ENCODE data around the gene POLR2B. TPM values are rescaled to one million over a fixed set of nuclear protein-coding genes. Genes with fewer than 3 reads are reported as not detected.

Gene POLR2B
- total RNA-seq, 1 donor from 2014 or later, result 135 TPM

DNA sequence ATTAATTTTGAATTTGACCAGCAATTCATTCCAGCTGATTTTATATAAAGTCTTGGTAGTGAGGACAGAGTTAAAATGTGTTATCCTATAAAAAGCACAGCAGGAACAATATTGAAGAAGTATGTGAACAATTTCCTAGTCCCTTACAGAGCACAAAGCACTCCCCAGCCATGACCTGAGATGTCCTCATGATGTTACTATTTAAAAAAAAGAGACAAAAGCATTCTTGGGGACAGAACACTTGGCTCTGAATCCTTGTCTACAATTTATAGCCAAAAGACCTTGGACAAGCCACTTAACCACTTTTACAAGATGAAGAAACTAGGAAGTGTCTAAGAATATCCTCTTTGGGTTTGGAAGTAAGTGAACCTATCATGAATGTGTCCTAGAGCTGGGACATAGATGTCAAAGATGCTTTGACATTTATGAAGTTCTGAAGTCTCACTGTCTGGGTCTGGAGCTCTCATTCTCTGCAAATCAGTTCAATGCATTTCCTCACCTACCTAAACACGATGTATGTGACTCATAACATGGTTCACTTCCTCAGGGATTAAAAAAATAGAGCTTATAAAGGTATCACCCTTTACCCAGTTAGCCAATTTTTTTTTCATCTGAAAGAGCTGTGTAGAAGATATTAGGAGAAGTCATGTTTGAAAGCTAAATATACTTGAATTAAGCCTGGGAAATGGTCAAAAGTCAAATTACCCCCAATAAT lies 70.1 kb downstream of the POLR2B start:
- TF ChIP-seq, protein P1, sequence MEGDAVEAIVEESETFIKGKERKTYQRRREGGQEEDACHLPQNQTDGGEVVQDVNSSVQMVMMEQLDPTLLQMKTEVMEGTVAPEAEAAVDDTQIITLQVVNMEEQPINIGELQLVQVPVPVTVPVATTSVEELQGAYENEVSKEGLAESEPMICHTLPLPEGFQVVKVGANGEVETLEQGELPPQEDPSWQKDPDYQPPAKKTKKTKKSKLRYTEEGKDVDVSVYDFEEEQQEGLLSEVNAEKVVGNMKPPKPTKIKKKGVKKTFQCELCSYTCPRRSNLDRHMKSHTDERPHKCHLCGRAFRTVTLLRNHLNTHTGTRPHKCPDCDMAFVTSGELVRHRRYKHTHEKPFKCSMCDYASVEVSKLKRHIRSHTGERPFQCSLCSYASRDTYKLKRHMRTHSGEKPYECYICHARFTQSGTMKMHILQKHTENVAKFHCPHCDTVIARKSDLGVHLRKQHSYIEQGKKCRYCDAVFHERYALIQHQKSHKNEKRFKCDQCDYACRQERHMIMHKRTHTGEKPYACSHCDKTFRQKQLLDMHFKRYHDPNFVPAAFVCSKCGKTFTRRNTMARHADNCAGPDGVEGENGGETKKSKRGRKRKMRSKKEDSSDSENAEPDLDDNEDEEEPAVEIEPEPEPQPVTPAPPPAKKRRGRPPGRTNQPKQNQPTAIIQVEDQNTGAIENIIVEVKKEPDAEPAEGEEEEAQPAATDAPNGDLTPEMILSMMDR (IDR thresholded peaks at IDR 0.05; ENCODE audit: insufficient read depth, low read depth, low read length), result no peak
- TF ChIP-seq EZH2 (IDR thresholded peaks at IDR 0.05; ENCODE audit: insufficient read depth, low read length), result no peak
- peak; percentile 76 for FAIRE-seq

DNA sequence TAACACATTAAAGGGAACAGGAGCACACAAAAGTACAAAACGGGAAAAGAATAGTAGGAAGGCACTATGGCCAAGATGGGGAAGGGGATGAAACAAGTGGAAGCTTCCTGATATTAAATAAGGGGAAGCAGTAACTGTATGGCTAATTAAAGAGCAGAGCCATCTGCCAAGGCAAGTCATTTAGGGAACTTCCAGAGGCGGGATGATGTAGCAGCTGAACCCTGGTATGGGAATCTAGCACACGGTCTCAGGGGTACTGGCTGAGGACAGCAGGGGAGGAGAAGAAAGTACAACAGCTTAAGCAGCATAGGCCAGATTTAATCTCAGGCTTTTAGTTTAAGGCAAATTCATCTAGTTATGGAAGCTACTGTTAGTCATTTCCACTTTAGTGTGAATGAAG lies 72.4 kb downstream of the POLR2B start:
- DNase-seq (ENCODE audit: low read depth), result no peak
- H2AFZ ChIP-seq (ENCODE audit: low read depth, low read length), result no peak overlapping the region
- H3K9me3 ChIP-seq (ENCODE audit: insufficient read depth, low read depth, low read length), result no peaks in the 10 kb centered on the region
- peak overlapping the region; percentile 3 for H3K9ac ChIP-seq (ENCODE audit: low read length)
- H3K4me2 ChIP-seq (ENCODE audit: low read length), result no peak overlapping the region
- H3K27ac Mint-ChIP-seq (ENCODE audit: unreplicated experiment), result peak overlapping the region; percentile 77
- no peaks in the 10 kb centered on the region for H3K27me3 Mint-ChIP-seq (ENCODE audit: low read depth, unreplicated experiment)
- H3K4me3 Mint-ChIP-seq (ENCODE audit: unreplicated experiment), result no peak overlapping the region
- peaks cover 3% of the 10 kb centered on the region for H3K9me3 Mint-ChIP-seq (ENCODE audit: unreplicated experiment)
- H3K27ac ChIP-seq (ENCODE audit: low read depth, low read length), result peak overlapping the region; percentile 31
- peaks cover 36% of the 10 kb centered on the region for H3K36me3 Mint-ChIP-seq (ENCODE audit: low read depth, unreplicated experiment)
- H3K79me2 ChIP-seq (ENCODE audit: insufficient read depth, low read length), result peaks cover 94% of the 10 kb centered on the region
- TF ChIP-seq EZH2 (IDR thresholded peaks at IDR 0.05; ENCODE audit: insufficient read depth, low read length), result no peak
- TF ChIP-seq, protein P1 (IDR thresholded peaks at IDR 0.05; ENCODE audit: insufficient read depth, low read depth, low read length), result no peak
- no peak for FAIRE-seq
- peaks cover 16% of the 10 kb centered on the region for H3K36me3 ChIP-seq (ENCODE audit: insufficient read depth, low read length)
- H3K27me3 ChIP-seq (ENCODE audit: insufficient read depth, low read length), result no peaks in the 10 kb centered on the region
- peaks cover 5% of the 10 kb centered on the region for H4K20me1 ChIP-seq (ENCODE audit: insufficient read depth, low read length)
- peaks cover 61% of the 10 kb centered on the region for H3K4me1 Mint-ChIP-seq (ENCODE audit: low read depth, unreplicated experiment)
- no peak overlapping the region for H3K4me3 ChIP-seq (ENCODE audit: insufficient read depth, low read depth, low read length)
- peaks cover 37% of the 10 kb centered on the region for H3K4me1 ChIP-seq (ENCODE audit: insufficient read depth, low read length)

More for the DNA sequence above, 70.1 kb downstream of the POLR2B start:
- H3K36me3 Mint-ChIP-seq (ENCODE audit: low read depth, unreplicated experiment), result peaks cover 40% of the 10 kb centered on the region
- Histone ChIP-seq H3K27me3 (ENCODE audit: insufficient read depth, low read length) (no peaks in the 10 kb centered on the region), H3K9ac (ENCODE audit: low read length) (peak overlapping the region; percentile 4), H3K4me3 (ENCODE audit: insufficient read depth, low read depth, low read length) (no peak overlapping the region), H3K79me2 (ENCODE audit: insufficient read depth, low read length) (peaks cover 87% of the 10 kb centered on the region), H3K4me2 (ENCODE audit: low read length) (peak overlapping the region; percentile 4), H3K9me3 (ENCODE audit: insufficient read depth, low read depth, low read length) (no peaks in the 10 kb centered on the region), H3K27ac (ENCODE audit: low read depth, low read length) (peak overlapping the region; percentile 44), H2AFZ (ENCODE audit: low read depth, low read length) (no peak overlapping the region), H4K20me1 (ENCODE audit: insufficient read depth, low read length) (no peaks in the 10 kb centered on the region), H3K4me1 (ENCODE audit: insufficient read depth, low read length) (peaks cover 54% of the 10 kb centered on the region), H3K36me3 (ENCODE audit: insufficient read depth, low read length) (peaks cover 14% of the 10 kb centered on the region)
- H3K27me3 Mint-ChIP-seq (ENCODE audit: low read depth, unreplicated experiment), result no peaks in the 10 kb centered on the region
- peaks cover 65% of the 10 kb centered on the region for H3K4me1 Mint-ChIP-seq (ENCODE audit: low read depth, unreplicated experiment)
- no peak for DNase-seq (ENCODE audit: low read depth)
- no peak overlapping the region for H3K27ac Mint-ChIP-seq (ENCODE audit: unreplicated experiment)
- H3K9me3 Mint-ChIP-seq (ENCODE audit: unreplicated experiment), result peaks cover 3% of the 10 kb centered on the region
- H3K4me3 Mint-ChIP-seq (ENCODE audit: unreplicated experiment), result no peak overlapping the region

DNA sequence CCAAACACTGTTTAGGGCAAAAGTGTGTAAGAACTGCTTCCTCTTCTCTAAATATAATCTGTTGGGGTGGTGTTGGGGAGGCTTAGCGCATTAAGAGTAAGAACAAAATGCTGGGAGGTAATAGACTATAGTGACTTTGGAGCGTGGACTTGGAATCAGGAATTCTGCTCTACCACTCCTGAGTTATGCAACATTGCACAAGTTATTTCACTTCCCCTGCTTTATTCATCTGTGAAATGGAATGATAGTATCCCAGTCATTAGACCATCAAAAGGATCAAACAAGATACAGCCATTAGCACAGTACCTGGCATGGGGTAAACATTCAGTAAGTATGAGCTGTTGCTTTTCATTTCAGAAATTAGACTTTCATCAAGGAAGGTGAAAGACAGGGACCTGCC lies 72.8 kb downstream of the POLR2B start:
- no peaks in the 10 kb centered on the region for H3K27me3 Mint-ChIP-seq (ENCODE audit: low read depth, unreplicated experiment)

More for the DNA sequence above, 72.8 kb downstream of the POLR2B start:
- Histone ChIP-seq H3K9me3 (ENCODE audit: insufficient read depth, low read depth, low read length) (no peaks in the 10 kb centered on the region), H3K27ac (ENCODE audit: low read depth, low read length) (peak overlapping the region; percentile 31), H4K20me1 (ENCODE audit: insufficient read depth, low read length) (peaks cover 6% of the 10 kb centered on the region), H3K36me3 (ENCODE audit: insufficient read depth, low read length) (peaks cover 15% of the 10 kb centered on the region), H3K4me3 (ENCODE audit: insufficient read depth, low read depth, low read length) (no peak overlapping the region), H3K27me3 (ENCODE audit: insufficient read depth, low read length) (no peaks in the 10 kb centered on the region), H3K79me2 (ENCODE audit: insufficient read depth, low read length) (peaks cover 94% of the 10 kb centered on the region), H3K4me1 (ENCODE audit: insufficient read depth, low read length) (peaks cover 39% of the 10 kb centered on the region), H3K9ac (ENCODE audit: low read length) (peak overlapping the region; percentile 3), H3K4me2 (ENCODE audit: low read length) (no peak overlapping the region), H2AFZ (ENCODE audit: low read depth, low read length) (no peak overlapping the region)
- Mint-ChIP-seq H3K4me3 (ENCODE audit: unreplicated experiment) (no peak overlapping the region), H3K27ac (ENCODE audit: unreplicated experiment) (peak overlapping the region; percentile 77), H3K4me1 (ENCODE audit: low read depth, unreplicated experiment) (peaks cover 61% of the 10 kb centered on the region), H3K9me3 (ENCODE audit: unreplicated experiment) (peaks cover 3% of the 10 kb centered on the region), H3K36me3 (ENCODE audit: low read depth, unreplicated experiment) (peaks cover 38% of the 10 kb centered on the region)
- DNase-seq (ENCODE audit: low read depth) (no peak), FAIRE-seq (no peak)
- TF ChIP-seq, protein P1 (IDR thresholded peaks at IDR 0.05; ENCODE audit: insufficient read depth, low read depth, low read length), result no peak
- no peak for TF ChIP-seq EZH2 (IDR thresholded peaks at IDR 0.05; ENCODE audit: insufficient read depth, low read length)
